ENCODE data around the gene ATP5IF1.

DNA sequence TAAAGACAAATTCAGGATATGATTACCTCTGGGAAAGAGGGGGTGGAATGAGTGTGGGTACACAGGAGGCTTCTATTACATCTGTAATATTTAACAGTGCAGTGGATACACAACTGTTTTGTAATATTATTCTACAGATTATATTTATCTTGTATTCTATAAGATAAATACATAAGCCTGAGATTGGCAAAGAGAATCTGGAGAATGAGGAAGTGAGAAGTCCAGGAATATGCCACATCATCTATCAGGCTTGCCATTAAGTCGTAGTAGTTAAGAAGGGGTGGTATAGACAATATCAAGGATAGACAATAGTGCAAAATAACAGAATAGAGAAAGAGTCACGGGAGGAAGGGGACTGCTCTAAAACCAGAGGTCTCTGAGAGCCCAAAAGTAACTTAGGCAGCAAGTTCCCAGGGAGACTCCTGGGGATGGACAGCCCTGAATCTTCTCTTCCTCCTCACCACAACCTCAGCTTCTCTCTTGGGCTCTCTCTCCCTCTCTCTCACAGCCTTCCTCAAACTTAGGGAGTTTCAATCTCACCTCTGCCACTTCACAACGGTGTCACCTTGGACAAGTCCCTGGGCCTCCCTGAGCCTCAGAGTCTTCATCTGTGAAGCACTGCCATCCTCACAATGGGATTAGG is 45.5 kb upstream of the ATP5IF1 start:
- TF ChIP-seq SMC3 (IDR thresholded peaks at IDR 0.05; ENCODE audit: low read depth, low read length) (no peak), MAFK (IDR thresholded peaks at IDR 0.05; ENCODE audit: low read depth, low read length) (no peak), CHD1 (IDR thresholded peaks at IDR 0.05; ENCODE audit: low read depth, low read length) (no peak), POLR2A (IDR thresholded peaks at IDR 0.05; ENCODE audit: low read depth, low read length) (no peak), MXI1 (IDR thresholded peaks at IDR 0.05; ENCODE audit: borderline replicate concordance, low read depth, low read length) (no peak), RAD21 (IDR thresholded peaks at IDR 0.05; ENCODE audit: low read length) (no peak), RFX5 (IDR thresholded peaks at IDR 0.05; ENCODE audit: low read depth, low read length) (no peak)
- TF ChIP-seq, protein P1, sequence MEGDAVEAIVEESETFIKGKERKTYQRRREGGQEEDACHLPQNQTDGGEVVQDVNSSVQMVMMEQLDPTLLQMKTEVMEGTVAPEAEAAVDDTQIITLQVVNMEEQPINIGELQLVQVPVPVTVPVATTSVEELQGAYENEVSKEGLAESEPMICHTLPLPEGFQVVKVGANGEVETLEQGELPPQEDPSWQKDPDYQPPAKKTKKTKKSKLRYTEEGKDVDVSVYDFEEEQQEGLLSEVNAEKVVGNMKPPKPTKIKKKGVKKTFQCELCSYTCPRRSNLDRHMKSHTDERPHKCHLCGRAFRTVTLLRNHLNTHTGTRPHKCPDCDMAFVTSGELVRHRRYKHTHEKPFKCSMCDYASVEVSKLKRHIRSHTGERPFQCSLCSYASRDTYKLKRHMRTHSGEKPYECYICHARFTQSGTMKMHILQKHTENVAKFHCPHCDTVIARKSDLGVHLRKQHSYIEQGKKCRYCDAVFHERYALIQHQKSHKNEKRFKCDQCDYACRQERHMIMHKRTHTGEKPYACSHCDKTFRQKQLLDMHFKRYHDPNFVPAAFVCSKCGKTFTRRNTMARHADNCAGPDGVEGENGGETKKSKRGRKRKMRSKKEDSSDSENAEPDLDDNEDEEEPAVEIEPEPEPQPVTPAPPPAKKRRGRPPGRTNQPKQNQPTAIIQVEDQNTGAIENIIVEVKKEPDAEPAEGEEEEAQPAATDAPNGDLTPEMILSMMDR (conservative IDR thresholded peaks at IDR 0.05; ENCODE audit: low read depth, low read length), result no peak
- TF ChIP-seq, protein P2, sequence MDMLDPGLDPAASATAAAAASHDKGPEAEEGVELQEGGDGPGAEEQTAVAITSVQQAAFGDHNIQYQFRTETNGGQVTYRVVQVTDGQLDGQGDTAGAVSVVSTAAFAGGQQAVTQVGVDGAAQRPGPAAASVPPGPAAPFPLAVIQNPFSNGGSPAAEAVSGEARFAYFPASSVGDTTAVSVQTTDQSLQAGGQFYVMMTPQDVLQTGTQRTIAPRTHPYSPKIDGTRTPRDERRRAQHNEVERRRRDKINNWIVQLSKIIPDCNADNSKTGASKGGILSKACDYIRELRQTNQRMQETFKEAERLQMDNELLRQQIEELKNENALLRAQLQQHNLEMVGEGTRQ (IDR thresholded peaks at IDR 0.05; ENCODE audit: low read depth, low read length), result no peak
- TF ChIP-seq, protein P3, sequence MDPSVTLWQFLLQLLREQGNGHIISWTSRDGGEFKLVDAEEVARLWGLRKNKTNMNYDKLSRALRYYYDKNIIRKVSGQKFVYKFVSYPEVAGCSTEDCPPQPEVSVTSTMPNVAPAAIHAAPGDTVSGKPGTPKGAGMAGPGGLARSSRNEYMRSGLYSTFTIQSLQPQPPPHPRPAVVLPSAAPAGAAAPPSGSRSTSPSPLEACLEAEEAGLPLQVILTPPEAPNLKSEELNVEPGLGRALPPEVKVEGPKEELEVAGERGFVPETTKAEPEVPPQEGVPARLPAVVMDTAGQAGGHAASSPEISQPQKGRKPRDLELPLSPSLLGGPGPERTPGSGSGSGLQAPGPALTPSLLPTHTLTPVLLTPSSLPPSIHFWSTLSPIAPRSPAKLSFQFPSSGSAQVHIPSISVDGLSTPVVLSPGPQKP (IDR thresholded peaks at IDR 0.05; ENCODE audit: borderline replicate concordance, low read depth, low read length), result no peak

Measured in IMR-90 (cell line).